RKO (cell line): ENCODE results near the gene DIAPH3.
A peak's percentile ranks its signal among the peaks of the same experiment; 100 is the strongest.

Source experiments
- DNase-seq: peaks from one replicate; pipeline ENCODE4 v3.0.0-alpha.2; 2016; ENCODE audit warnings: low spot score

The DIAPH3 gene

GRCh38 chr13:59710416-59710815 is 453.3 kb downstream of the DIAPH3 start:
- no peak for DNase-seq

- no peak for DNase-seq
These were observed 457.4 kb downstream of the DIAPH3 start for GRCh38 chr13:59706101-59706976.

GRCh38 chr13:59702269-59702668 is 461.5 kb downstream of the DIAPH3 start:
- DNase-seq, result no peak

GRCh38 chr13:59701261-59701660 is 462.5 kb downstream of the DIAPH3 start:
- DNase-seq, result no peak

GRCh38 chr13:59700281-59700680 is 463.4 kb downstream of the DIAPH3 start:
- DNase-seq, result no peak

GRCh38 chr13:59696271-59696670 is 467.5 kb downstream of the DIAPH3 start:
- no peak for DNase-seq

GRCh38 chr13:59691501-59692066 is 472.1 kb downstream of the DIAPH3 start:
- DNase-seq, result no peak

GRCh38 chr13:59690857-59691500 is 472.7 kb downstream of the DIAPH3 start:
- DNase-seq, result no peak

GRCh38 chr13:59689057-59689456 is 474.7 kb downstream of the DIAPH3 start:
- DNase-seq, result no peak

- DNase-seq, result no peak
These were observed 476.8 kb downstream of the DIAPH3 start for GRCh38 chr13:59686798-59687394.

GRCh38 chr13:59684105-59684504 is 479.6 kb downstream of the DIAPH3 start:
- DNase-seq, result no peak

- no peak for DNase-seq
These were observed 482.0 kb downstream of the DIAPH3 start for GRCh38 chr13:59681636-59682311.

GRCh38 chr13:59680429-59681024 is 483.2 kb downstream of the DIAPH3 start:
- DNase-seq, result peak; percentile 52

GRCh38 chr13:59679254-59679653 is 484.5 kb downstream of the DIAPH3 start:
- no peak for DNase-seq

- peak; percentile 34 for DNase-seq
These were observed 485.5 kb downstream of the DIAPH3 start for GRCh38 chr13:59677966-59678814.

- no peak for DNase-seq
These were observed 486.3 kb downstream of the DIAPH3 start for GRCh38 chr13:59677430-59677829.

GRCh38 chr13:59674616-59675015 is 489.1 kb downstream of the DIAPH3 start:
- DNase-seq, result no peak

- no peak for DNase-seq
These were observed 490.4 kb downstream of the DIAPH3 start for GRCh38 chr13:59673286-59673685.

GRCh38 chr13:59672445-59672844 is 491.3 kb downstream of the DIAPH3 start:
- no peak for DNase-seq

GRCh38 chr13:59671881-59672280 is 491.8 kb downstream of the DIAPH3 start:
- no peak for DNase-seq

GRCh38 chr13:59666504-59666903 is 497.2 kb downstream of the DIAPH3 start:
- no peak for DNase-seq
